Kasumi-1 (cell line): Measurements from ENCODE around the gene ABCC6.

Experiments
- DNase-seq, 2 experiments: peaks; one replicate each; lab custom pipeline; 2025; lab: John Stamatoyannopoulos, UW

The ABCC6 gene

DNA sequence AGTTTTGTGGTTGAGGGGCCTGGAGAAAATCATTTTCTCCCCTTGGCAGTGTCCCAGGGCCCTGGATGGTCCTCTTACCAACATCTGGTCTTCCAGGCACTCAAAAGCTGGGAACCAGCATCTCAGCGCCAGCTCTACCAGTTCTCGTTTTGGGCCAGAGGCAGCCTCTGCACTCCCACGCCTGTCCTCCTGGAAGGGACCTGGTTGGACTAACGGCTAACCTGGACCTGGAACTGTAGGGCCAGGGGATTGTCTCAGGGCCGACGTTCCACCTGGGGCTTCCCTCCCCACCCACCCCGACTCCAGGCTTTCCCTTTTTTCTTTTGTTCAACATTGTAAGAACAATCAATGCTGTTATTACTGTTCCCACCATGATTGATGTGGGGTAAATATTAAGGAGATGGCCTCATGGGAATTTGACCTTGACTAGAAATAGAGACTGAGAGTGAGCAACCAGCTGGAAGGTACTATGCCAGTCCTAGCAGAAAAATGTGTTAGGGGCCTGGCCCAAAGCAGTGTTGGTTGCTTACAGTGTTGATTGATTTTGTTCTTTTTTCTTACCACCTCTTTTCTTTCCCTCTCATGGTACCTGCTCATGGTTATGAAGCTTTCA lies 81.4 kb downstream of the ABCC6 start:
- no peak for DNase-seq

DNA sequence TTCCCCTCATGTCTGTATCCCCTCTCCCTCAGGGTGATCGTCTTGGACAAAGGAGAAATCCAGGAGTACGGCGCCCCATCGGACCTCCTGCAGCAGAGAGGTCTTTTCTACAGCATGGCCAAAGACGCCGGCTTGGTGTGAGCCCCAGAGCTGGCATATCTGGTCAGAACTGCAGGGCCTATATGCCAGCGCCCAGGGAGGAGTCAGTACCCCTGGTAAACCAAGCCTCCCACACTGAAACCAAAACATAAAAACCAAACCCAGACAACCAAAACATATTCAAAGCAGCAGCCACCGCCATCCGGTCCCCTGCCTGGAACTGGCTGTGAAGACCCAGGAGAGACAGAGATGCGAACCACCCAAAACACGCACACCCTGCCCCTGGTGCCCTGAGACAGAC lies 82.2 kb downstream of the ABCC6 start:
- no peak for DNase-seq

DNA sequence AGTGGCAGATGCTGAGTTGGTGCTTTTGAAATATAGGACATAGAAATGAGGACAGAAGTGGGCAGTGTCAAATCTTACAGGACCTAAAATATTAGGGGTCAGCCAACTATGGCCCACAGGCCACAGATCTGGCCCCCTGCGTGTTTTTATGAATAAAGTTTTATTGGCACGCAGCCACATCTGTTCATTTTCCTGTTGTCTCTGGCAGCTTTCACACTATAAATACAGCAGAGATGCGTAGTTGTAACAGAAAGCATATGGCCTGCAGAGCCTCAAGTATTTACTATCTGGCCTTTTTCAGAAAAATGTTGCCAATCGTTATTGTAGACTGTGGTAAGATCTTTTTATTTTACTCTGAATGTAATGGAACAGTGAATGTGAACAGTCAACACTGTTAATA lies 82.8 kb downstream of the ABCC6 start:
- DNase-seq, result no peak

DNA sequence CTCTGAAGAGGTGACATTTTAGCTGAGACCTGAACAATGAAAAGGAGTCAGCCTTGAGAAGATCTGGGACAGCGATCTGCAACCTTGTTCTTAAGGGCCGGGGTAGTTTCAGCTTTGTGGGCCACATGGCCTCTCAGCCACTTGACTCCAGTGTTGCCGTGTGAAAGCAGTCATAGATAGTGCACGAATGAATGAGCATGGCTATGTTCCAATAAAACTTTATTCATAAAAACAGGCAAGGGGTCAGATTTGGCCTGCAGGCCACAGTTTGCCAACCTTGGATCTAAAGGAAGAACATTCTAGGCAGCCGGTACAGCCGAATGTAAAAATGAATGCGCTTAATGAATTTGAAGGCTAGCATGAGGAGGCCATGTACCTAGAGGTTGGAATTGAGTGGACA lies 83.5 kb downstream of the ABCC6 start:
- DNase-seq, result no peak

DNA sequence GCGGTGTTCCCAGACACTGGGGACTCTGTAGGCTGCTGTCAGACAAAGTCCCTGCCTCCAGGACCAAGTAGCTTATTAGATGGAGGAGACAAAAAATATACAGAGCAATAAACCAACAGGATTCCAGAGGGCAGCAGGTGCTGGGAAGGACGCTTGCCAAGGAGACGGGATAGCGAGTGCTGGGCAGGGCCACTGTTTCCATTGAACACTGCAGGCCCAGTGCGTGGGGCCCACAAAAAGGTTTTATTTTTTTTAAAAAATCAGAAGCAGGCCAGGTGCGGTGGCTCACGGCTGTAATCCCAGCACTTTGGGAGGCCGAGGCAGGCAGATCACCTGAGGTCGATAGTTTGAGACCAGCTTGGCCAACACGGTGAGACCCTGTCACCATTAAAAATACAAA lies 84.2 kb downstream of the ABCC6 start:
- no peak for DNase-seq

DNA sequence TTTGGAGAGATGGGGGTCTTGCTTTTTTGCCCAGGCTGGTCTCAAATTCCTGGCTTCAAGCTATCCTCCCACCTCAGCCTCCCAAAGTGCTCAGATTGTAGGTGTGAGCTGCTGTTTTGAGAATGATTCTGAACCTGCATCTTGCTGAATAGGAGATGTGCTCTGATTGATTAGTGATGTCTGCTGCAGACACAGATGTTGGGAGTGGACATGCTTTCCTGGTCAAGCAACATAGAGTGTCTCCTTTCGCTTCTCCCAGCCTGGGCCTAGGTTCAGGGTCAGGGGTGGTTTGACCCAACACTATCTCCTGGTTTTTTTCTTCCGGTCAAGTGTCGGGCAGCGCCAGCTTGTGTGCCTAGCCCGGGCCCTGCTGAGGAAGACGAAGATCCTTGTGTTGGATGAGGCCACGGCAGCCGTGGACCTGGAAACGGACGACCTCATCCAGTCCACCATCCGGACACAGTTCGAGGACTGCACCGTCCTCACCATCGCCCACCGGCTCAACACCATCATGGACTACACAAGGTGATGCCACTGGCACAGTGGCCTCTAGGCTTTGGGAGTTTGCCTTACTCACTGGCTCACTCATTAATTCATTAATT lies 85.2 kb downstream of the ABCC6 start:
- DNase-seq, result no peak

DNA sequence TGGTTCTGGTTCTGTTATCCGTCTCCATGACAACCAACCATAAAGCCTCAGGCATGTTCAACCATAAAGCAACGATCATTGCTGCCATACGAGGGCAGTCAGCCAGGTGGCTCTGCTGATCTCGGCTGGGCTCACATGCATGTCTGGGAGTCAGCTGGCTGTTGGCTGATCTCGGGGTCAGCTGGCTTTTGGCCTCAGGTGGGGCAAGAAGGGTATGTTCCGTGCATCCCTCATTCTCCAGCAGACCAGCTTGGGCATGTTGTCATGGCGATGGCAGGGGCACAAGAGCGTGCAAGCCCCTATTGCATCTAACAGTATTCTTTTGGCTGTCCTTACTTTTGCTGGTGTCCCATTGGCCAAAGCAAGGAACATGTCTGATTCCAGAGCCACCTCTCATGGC lies 86.2 kb downstream of the ABCC6 start:
- no peak for DNase-seq

DNA sequence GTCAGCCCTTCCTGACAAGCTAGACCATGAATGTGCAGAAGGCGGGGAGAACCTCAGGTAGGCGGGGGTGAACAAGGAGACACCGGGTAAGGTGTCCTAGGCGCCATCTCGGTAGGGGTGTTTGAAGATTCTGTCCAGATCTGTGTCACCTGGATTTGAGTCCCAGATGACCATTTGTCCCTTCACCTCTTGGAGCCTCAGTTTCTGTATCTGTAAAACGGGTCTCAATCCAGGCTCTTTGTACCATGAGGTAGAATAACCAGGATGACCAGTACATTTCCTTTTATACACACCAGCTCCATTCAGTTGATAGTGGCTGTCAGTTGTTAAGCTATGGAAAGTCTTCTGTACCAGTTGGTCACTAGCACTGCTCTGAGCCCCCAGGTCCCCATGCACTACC lies 86.7 kb downstream of the ABCC6 start:
- no peak for DNase-seq

DNA sequence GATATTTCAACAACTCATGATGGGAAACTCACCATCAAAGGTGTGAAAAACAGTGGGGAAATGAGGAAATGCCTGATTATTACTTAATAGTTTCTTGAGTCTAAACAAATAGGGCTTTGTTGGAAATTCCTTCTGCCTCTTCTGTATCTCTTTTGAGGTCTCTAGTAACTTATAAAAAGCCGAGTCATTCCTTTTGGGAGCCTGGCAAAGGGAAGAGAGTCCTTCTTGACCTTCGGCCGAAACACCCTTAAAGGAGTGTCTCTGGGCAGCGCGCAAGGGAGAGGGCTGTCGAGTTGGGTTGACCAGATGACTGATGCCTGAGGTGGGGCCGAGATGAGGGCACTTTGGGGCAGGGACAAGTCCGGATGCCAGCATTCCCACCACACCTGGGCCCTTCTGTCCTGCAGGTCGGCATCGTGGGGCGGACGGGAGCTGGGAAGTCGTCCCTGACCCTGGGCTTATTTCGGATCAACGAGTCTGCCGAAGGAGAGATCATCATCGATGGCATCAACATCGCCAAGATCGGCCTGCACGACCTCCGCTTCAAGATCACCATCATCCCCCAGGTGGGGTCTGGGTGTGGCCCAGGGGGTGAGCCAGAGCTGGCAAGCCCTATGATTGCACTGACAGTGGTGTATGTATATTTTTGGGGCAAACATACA lies 89.2 kb downstream of the ABCC6 start:
- no peak for DNase-seq

DNA sequence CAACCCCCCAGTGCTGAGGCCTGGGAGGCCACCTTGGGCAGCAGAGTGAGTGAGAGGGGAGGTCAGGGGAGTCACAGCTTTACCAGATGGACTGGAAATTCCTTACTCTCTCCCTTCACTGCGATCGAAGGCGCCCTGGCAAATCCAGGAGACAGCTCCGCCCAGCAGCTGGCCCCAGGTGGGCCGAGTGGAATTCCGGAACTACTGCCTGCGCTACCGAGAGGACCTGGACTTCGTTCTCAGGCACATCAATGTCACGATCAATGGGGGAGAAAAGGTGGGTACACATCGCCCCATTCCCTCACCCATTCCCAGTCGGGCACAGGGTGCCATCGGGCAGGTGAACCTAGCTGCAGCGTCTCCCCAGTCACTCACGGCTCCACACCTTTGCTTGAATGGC lies 91.6 kb downstream of the ABCC6 start:
- DNase-seq, result no peak

DNA sequence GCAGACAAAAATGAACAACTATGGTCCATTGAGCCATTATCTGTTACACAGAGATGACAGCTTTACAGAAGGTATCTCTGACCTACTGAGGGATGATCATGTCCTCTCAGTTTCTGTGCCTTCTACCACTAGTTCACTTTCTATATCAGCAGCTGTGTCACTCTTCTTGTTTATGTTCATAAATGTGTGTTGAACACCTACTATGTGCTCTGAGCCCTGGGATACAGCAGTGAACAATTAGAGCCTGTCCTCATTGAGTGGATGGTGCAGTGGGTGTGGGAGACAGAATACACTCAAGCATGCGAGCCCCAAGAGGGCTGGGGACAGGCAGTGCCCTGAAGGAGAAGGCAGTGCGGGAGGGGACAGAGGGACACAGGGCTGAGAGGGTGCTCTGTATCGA lies 92.1 kb downstream of the ABCC6 start:
- no peak for DNase-seq

DNA sequence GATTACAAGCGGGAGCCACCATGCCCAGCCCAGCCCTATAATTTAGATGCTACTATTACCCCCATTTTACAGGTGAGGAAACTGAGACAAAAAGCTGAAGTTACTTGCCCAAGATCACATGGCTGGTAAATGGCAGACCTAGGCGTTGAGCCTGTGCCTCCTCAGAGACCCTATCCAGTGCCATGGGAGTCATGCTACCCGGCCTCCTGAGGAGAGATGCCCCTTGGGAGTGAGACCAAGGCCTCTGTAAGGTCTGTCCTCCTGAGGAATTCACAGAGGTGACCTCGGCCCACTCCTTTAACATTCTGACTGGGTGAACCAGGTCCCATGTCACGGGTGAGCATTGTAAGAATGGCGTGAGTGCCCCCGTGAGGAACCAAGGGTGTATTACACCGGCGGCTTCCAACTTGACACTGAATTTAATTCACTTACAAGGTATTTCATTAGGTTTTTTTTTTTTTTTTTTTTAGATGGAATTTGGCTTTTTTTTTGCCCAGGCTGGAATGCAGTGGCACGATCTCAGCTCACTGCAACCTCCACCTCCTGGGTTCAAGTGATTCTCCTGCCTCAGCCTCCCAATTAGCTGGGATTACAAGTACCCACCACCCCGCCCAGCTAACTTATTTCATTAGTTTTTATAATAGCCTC lies 95.7 kb downstream of the ABCC6 start:
- DNase-seq, result peak; percentile 25 to 34

DNA sequence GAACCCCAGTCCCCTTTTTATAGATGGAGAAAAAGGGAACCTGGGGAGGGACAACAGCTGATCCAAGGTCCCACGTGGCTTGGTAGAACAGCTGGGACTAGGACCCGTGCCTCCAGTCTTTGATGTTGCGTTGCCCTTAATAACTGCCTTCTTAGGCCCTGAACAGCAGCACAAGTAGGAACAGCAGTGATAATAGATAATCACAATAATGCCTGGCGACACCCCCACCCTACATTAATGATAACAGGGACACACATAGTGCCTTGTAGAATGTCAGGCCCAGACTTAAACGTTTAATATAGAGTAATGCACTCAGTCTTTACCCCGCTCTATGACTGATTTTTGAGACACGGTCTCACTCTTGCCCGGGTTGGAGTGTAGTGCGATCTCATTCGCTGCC lies 96.4 kb downstream of the ABCC6 start:
- no peak for DNase-seq

DNA sequence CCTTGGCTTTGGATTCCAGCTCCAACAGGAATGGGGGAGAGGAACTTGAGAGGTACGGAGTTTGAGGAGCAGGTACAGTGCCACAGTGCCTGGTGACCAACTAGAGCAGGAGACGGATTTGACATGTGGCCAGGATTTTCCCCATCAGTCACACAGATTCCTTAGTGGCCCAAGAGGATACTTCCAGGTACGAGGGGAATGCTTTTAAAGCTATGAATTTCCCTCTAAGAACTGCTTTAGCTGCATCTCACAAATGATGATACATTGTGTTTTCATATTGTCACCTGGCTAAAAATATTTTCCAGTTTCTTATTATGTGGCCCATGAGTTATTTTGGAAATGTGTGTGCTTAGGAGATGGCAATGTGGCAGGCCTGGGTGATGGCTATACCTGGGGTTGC lies 98.3 kb downstream of the ABCC6 start:
- no peak for DNase-seq

DNA sequence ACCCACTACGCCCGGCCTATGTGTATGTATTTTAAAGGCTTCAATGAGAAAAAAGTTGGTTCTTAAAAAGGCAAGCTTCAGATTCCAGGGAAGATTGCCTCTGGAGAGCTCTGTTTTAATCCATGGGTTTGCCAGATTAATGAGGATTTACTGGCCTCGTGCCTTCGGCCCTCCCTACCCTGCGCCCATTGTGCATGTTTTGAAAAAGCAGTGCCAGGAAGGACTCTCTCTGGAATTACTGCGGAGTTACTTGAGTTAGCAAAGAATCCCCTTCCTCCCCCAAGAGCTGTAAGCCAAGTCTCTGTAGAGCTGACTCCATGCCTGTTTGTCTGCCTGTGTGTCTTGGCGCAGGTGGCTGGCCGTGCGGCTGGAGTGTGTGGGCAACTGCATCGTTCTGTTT lies 98.9 kb downstream of the ABCC6 start:
- no peak for DNase-seq

DNA sequence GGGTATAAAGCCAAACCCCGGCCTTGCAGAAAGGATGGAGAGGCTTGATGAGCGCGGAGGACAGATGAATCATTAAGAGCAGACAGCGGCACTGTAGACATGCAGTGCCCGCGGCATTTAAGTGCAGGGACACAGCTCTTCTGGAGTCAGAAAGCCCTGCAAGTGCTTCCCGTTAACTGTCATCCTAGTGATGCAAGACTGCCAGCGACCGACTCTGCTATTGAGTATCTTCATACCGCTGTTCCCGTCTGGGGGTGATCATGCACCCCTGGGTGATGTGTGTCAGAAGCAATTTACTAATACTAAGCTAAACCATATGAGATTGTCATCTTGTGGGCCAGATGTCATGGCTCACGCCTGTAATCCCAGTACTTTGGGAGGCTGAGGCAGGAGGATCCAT lies 101.0 kb downstream of the ABCC6 start:
- no peak for DNase-seq

DNA sequence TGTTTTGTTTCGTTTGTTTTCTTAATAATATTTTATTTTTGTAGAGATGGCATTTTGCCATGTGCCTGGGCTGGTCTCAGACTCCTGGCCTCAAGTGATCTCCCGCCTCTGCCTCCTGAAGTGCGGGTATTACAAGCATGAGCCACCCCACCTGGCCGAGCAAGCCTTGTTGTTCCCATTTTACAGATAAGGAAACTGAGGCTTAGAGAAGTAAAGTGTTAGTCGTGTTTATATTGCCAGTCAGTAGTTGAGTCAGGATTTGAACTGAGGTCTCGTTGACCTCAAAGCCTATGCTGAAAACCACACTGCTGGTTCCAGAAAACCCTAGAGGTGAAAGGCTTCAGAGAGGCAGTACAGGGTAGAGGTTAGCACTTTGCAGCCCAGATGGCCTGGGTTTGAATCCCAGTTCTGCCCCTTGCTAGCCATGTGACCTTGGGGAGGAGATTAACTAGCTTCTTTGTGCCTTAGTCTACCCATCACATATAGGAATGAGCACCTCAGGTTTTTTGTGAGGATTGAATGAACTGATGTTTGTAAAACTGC lies 102.0 kb downstream of the ABCC6 start:
- DNase-seq, result no peak

DNA sequence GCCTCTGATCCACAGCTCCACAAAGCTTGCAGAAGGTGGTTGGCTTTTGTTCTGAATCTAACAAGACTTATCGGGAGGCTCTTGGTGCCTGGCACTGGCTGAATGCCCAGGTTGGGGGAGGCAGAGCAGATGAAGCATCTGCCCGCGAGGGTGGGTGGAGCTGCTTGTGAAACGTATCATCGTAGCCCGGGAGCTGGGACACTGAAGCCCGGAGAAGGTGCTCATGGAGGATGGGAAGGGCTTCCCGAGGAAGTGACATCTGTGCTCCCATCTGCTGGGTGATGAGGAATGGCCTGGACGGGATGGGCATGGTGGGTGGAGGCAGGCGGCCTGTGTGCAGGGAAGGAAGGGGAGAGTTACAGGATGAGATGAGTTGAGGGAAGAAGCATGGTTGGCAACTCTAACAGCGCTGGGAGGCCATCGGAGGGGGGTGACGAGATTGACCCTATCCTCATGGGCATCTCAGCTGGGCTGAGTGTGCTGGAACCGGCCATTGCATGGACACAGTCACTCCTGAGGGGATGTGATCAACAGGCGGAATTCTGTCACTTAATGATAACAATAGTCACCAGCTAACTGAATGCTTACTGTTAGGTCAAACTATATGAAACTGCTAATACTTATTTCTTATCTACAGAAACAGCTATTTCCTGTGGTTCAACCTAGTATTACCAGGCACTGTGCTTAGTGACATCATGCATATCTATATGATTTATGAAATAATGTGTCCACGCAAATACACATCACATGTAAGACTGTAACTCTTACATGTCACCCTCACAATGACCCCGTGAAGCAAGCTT lies 102.7 kb downstream of the ABCC6 start:
- no peak for DNase-seq

DNA sequence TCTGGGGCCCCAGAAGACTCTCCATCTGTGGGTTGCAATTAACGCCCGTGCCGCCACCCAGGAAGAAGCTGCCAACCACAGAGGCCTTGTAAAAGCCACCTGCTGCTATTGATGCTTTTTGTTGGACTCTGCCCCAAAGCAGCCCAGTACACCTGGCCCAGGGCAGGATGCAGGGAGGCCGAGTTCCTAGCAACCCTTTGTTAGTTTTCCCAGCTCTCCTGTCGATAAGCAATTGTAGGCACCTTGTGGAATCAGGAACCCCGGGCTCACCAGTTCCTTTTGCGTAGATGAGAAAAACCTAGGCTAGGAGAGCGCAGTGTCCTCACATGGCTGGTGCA lies 103.3 kb downstream of the ABCC6 start:
- DNase-seq, result no peak

DNA sequence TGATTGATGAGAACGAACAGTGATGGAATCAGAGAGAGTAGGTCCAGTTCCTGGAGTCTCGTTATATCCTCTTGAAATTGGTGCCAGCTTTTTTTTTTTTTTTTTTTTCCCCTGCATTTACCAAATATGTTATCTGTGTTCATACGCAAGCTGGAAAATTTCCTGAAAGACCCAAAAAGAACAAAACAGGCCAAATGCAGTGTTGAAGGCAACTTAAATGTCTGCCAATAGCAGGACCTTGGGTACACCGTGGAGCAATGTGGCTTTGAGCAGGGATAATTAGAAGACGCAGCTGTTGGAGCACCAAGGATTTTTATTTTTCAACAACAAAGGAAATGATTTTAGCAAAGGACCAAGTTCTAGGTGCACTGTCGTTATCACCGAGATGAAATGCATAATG lies 105.0 kb downstream of the ABCC6 start:
- no peak for DNase-seq

DNA sequence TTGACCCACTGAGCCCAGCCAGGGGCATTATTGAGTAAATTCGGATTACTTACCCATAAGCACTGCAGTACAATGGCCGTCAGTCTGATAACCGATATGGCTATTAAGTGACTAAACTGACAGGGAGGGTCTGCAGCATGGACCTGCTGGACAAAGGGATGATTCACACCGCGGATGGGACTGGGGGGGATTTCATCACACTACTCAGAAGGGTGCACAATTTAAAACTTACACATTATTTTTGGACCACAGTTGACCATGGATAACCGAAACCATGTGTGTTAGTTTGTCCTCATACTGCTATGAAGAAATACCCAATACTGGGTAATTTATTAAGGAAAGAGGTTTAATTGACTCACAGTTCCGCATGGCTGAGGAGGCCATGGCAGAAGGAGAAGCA lies 106.5 kb downstream of the ABCC6 start:
- no peak for DNase-seq

DNA sequence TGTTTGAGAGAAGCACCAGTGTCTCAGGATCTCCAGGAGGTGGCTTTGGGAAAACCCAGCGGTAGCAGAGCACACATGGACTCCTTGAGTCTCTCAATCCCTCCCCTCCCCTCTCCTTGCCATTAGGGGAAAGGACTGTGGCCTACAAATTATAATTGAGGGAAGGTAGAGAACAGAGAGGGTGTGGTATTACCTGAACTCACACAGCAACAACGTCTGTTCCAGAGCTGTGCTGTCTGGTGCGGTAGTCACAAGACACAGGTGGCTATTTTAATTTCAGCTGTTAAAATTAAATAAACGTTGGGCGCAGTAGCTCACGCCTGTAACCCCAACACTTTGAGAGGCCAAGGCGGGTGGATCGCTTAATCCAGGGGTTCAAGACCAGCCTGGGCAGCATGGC lies 110.2 kb downstream of the ABCC6 start:
- DNase-seq, result no peak
